GM13976 (cell line): ENCODE results near the gene EQTN.

Source experiments
- DNase-seq: peaks from one replicate; pipeline ENCODE4 v3.0.0; 2012; ENCODE audit warnings: low spot score
- in situ Hi-C: fragments of 300-500 bp; cut with MboI; formaldehyde crosslinking; loops from one replicate; pipeline ENCODE4 v1.12.0; 2022; ENCODE audit warnings: low sequenced_read_pairs, mixed read lengths, inconsistent platforms; ENCODE audit not compliant: unreplicated experiment
- TF ChIP-seq, protein P1 (sequence below): IDR thresholded peaks from 2 replicates; pipeline ENCODE4 v1.5.1; 2012; ENCODE audit warnings: borderline replicate concordance, mild to moderate bottlenecking; ENCODE audit not compliant: insufficient read depth; ENCODE audit errors: extremely low read depth, missing control alignments, control extremely low read depth

Gene EQTN

DNA sequence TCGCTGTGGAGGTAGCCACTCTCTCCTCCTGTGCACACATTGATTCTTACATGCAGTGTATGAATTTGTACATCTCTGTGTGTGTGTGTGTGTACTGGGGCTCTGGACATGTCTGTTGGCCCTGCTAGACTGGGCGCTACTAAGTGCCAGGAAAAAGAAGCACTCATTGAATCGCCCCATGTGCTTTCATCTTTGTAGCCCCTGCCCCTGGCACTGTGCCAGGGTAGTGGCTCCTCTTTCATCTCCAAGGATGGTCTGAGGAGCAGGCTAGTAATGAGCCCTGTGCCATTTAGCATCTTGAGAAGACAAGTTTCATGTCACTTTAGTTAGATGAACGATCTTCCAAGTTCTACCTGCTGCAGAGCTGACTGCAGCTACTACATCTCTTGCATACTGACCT lies 34.4 kb upstream of the EQTN start:
- no peak for DNase-seq
- TF ChIP-seq, protein P1, sequence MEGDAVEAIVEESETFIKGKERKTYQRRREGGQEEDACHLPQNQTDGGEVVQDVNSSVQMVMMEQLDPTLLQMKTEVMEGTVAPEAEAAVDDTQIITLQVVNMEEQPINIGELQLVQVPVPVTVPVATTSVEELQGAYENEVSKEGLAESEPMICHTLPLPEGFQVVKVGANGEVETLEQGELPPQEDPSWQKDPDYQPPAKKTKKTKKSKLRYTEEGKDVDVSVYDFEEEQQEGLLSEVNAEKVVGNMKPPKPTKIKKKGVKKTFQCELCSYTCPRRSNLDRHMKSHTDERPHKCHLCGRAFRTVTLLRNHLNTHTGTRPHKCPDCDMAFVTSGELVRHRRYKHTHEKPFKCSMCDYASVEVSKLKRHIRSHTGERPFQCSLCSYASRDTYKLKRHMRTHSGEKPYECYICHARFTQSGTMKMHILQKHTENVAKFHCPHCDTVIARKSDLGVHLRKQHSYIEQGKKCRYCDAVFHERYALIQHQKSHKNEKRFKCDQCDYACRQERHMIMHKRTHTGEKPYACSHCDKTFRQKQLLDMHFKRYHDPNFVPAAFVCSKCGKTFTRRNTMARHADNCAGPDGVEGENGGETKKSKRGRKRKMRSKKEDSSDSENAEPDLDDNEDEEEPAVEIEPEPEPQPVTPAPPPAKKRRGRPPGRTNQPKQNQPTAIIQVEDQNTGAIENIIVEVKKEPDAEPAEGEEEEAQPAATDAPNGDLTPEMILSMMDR, result no peak
- in situ Hi-C loops, result no loop called here

DNA sequence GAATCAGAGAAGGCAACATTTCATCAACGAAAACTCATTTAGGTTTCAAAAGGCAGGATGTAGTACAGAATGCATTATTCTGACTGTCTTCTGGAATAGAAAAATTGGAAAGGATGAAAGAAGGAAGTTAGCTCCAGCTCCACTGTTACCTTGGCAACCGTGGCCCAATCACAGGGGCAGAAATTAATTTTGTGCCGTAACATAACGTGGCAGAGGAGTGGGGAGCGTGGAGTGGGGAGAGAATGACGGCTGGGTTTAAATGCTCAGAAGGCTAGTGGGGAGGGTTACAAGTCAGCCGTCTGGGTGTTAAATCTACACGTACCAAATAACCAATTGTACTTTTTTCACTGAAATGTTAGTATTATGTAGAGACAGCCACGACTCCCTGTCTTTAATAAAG lies 32.3 kb upstream of the EQTN start:
- TF ChIP-seq, protein P1, result no peak
- in situ Hi-C loops, result no loop called here

DNA sequence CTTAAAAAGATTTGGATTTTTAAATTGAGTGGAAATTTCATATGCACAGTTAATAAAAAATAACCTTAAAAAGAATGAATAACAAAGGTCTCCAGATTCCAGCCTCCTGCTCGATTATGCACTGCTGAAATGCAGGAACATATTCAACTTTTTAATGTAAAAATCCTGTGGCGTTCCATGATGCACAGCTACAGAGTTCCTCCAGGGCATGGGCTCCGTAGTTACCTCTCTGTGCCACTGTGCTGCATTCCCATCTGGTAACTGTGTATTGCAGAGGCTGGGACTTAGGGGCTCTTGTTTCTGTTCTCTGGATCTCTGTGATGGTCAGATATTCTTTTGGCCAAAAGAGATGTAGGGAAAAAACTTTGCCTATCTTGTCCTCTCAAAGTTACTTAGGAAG lies 31.5 kb upstream of the EQTN start:
- DNase-seq, result no peak
- in situ Hi-C loops, result no loop called here
- TF ChIP-seq, protein P1, result no peak

More for the DNA sequence above, 32.3 kb upstream of the EQTN start:
- no peak for DNase-seq

DNA sequence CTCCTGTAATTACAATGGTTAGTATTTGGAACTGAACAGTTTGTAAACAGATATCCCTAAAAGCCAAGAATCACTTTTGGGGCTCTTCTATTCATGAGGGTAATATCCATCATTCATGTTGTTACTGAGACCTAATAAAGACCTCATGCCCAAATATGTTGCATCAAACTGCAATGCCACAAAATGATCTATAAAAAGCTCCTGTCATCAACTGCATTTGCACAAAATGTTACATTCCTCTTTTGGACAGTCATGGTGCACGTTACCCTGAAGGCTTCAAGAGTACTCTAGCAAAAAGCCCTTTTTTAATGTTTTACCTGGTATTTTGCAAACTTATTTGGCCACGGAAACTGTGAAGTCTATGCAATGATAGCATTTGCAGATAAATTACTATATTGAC lies 14.2 kb upstream of the EQTN start:
- TF ChIP-seq, protein P1, result no peak
- DNase-seq, result no peak
- in situ Hi-C loops, result no loop called here

DNA sequence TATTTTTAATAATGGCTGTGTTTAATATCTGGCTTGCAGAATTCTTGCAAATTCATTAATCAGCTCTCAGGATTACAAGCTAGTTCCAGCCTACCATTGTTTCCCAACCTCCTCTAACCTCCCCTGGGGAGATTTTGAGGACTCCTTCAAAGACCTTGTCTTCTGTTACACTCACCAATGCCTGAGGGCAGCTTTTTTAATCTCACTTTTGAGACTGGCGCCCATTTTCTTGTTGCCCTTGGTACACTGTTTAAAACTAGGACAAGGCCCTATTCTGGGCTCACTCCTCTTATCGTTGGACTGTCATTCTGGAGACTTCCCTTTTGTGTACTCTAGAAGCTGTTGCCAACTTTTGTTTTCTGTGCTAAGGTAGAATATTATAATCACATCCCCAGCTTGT lies 13.6 kb upstream of the EQTN start:
- DNase-seq, result no peak
- TF ChIP-seq, protein P1, result no peak
- in situ Hi-C loops, result no loop called here

DNA sequence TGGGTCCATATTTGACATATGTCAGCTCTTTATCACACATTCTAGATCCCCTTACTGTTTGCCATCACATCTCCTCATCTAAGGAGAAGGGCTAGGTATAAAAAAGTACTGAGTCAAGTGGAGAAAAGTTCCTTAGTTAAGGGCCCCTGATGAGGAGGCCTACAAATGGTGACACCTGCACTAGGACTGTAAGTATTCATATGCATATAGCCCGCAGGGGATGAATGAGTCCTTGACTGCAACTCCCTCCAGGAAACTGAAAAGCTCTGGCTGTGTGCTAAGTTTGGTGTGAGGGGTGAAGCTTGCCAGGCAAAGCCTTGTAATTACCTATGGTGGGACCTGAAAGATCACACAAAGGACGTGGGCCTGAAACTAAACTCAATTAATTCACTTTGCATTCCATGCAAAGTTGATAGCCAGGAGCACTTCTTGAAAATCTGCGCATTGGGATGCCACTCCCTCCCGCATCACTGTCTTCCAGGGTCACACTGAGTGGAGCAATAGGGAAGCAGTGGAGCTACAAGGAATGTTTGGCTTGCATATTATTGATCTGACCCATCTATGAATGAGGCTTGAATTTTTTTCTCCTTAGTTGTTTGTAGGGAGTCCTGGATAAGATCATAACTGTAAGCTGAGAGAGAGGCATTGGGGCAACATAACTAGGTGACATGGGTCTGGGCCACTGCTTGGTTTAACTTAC lies 11.9 kb upstream of the EQTN start:
- in situ Hi-C loops, result no loop called here
- no peak for DNase-seq
- TF ChIP-seq, protein P1, result no peak
